GM12892 (cell line): ENCODE data around the gene SCGB1D1.

Experiments used
- POLR2A ChIP-seq: IDR thresholded peaks from 2 replicates; pipeline ENCODE4 v1.6.1; 2011; ENCODE audit warnings: low read depth, low read length, control low read depth
- POLR2AphosphoS5 ChIP-seq: IDR thresholded peaks from 2 replicates; pipeline ENCODE4 v1.6.1; 2011; ENCODE audit warnings: low read depth, low read length, control low read depth
- TAF1 ChIP-seq: IDR thresholded peaks from 2 replicates; pipeline ENCODE4 v1.6.1; 2011; ENCODE audit warnings: low read depth, mild to moderate bottlenecking, control low read depth, low read length, borderline replicate concordance

- TF ChIP-seq POLR2A (no peak), POLR2AphosphoS5 (no peak), TAF1 (no peak)
Measured at GRCh38 chr11:62166371-62166770, 23.6 kb upstream of the SCGB1D1 start.
